HepG2 (cell line): ENCODE data around the gene NUDT3. TPM values are rescaled to one million over a fixed set of nuclear protein-coding genes. Genes with fewer than 3 reads are reported as not detected.

Source experiments
- ATAC-seq: fragments of 200-7000 bp; cut with Tn5 transposase; 3 replicates; pipeline ENCODE4 v1.9.1; 2020; ENCODE audit warnings: mild to moderate bottlenecking, moderate library complexity
- BruUV-seq: library from RNA; stranded (reverse); fragments of 400-500 nt; replicated peaks from 2 replicates; lab custom pipeline; 2021; lab: Mats Ljungman, UMichigan
- CTCF ChIA-PET: fragments of 300-600 bp; formaldehyde crosslinking; extraction: SDS; loops from one replicate; lab custom pipeline; 2021; ENCODE audit warnings: low total read pairs, inconsistent platforms, low intra/inter-chr PET ratio; lab: Yijun Ruan, JAX
- POLR2A ChIA-PET: fragments of 350-600 bp; sonication (Branson Sonifier 250); formaldehyde crosslinking; loops from one replicate; lab custom pipeline; 2020; ENCODE audit warnings: antibody characterized with exemption, inconsistent platforms; lab: Yijun Ruan, JAX
- DNase-seq: peaks from one replicate; pipeline ENCODE4 v3.0.0-alpha.2; 2015; ENCODE audit warnings: low spot score
- FAIRE-seq: peaks from 3 replicates; lab custom pipeline; 2011; peaks lifted over from hg19 to GRCh38; lab: Jason Lieb, UNC
- H2AFZ ChIP-seq: one replicate; pipeline ENCODE4 v1.6.1; 2011; ENCODE audit warnings: low read length, inconsistent platforms
- H3K27ac ChIP-seq: fragments of 300-600 bp; 3 replicates; pipeline ENCODE4 v1.8.0; 2011; ENCODE audit warnings: mixed run types, mild to moderate bottlenecking, mixed read lengths, low read length, inconsistent platforms; ENCODE audit not compliant: insufficient read depth; ENCODE audit errors: extremely low read length
- H3K27me3 ChIP-seq, 2 experiments: fragments of 200-600 bp in 1 of 2; 2 replicates in 1 of 2; 3 replicates in 1 of 2; pipeline versions ENCODE4 v1.6.0 to v1.8.0; 2011; ENCODE audit warnings: low read length in 2 of 2, mild to moderate bottlenecking in 2 of 2, moderate library complexity in 2 of 2, inconsistent platforms in 1 of 2; ENCODE audit not compliant: insufficient read depth in 2 of 2, control insufficient read depth in 1 of 2
- H3K36me3 ChIP-seq, 2 experiments: fragments of 200-600 bp in 1 of 2; replicated peaks in 1 of 2; 2 replicates in 1 of 2; 3 replicates in 1 of 2; pipeline versions ENCODE4 v1.5.1 to v1.8.0; 2011; ENCODE audit warnings: low read length in 2 of 2, inconsistent platforms in 1 of 2; ENCODE audit not compliant: insufficient read depth in 2 of 2, control insufficient read depth in 1 of 2
- H3K4me1 ChIP-seq: 2 replicates; pipeline ENCODE4 v1.5.1; 2012; ENCODE audit warnings: low read length, inconsistent platforms; ENCODE audit not compliant: insufficient read depth
- H3K4me2 ChIP-seq: 2 replicates; pipeline ENCODE4 v1.6.0; 2011; ENCODE audit warnings: low read depth, low read length, inconsistent platforms
- H3K4me3 ChIP-seq, 3 experiments: fragments of 200-600 bp in 1 of 3; sonication (generic), shearing (Covaris generic) in 1 of 3; replicated peaks in 1 of 3; 2 replicates each; pipeline ENCODE4 v1.5.1; 2011 to 2016; ENCODE audit warnings: low read length in 3 of 3, inconsistent platforms in 2 of 3, low read depth in 2 of 3, mild to moderate bottlenecking in 2 of 3, control low read depth in 1 of 3, mixed read lengths in 1 of 3; ENCODE audit not compliant: insufficient read depth in 1 of 3
- H3K79me2 ChIP-seq: one replicate; pipeline ENCODE4 v1.6.1; 2011; ENCODE audit warnings: low read length, inconsistent platforms; ENCODE audit not compliant: insufficient read depth
- H3K9ac ChIP-seq: 2 replicates; pipeline ENCODE4 v1.6.0; 2011; ENCODE audit warnings: mild to moderate bottlenecking, low read depth, low read length, inconsistent platforms; ENCODE audit not compliant: insufficient read depth
- H3K9me3 ChIP-seq: 2 replicates; pipeline ENCODE4 v1.5.1; 2012; ENCODE audit warnings: mild to moderate bottlenecking, low read length
- H4K20me1 ChIP-seq: 2 replicates; pipeline ENCODE4 v1.6.0; 2011; ENCODE audit warnings: inconsistent platforms, mild to moderate bottlenecking, low read length, moderate library complexity; ENCODE audit not compliant: insufficient read depth
- BRD4 ChIP-seq: sonication (generic); formaldehyde crosslinking; IDR thresholded peaks from 2 replicates; pipeline ENCODE4 v1.4.0; 2020; ENCODE audit warnings: missing genetic modification reagents
- RAD51 ChIP-seq: fragments of 450-650 bp; IDR thresholded peaks from 2 replicates; pipeline ENCODE4 v1.6.1; 2016; ENCODE audit warnings: borderline replicate concordance
- RNF2 ChIP-seq: fragments of 450-650 bp; conservative IDR thresholded peaks from 2 replicates; pipeline ENCODE4 v1.6.1; 2016; ENCODE audit warnings: low read depth
- SIX4 ChIP-seq: sonication (generic); formaldehyde crosslinking; IDR thresholded peaks from 2 replicates; pipeline ENCODE4 v1.4.0; 2020; ENCODE audit warnings: missing genetic modification reagents
- SOX13 ChIP-seq, 3 experiments: fragments of 450-650 bp in 1 of 3; sonication (generic) in 1 of 3; formaldehyde crosslinking in 1 of 3; IDR thresholded peaks in 2 of 3; conservative IDR thresholded peaks in 1 of 3; 2 replicates each; pipeline versions ENCODE4 v1.5.0 to v1.6.1; 2016 to 2020; ENCODE audit warnings: antibody characterized with exemption in 1 of 3, mild to moderate bottlenecking in 1 of 3, missing compliant biosample characterization in 1 of 3, missing genetic modification reagents in 1 of 3, moderate library complexity in 1 of 3
- TEAD2 ChIP-seq: sonication (generic); formaldehyde crosslinking; IDR thresholded peaks from 2 replicates; pipeline ENCODE4 v1.9.0; 2021; ENCODE audit warnings: missing genetic modification reagents
- ZNF24 ChIP-seq: fragments of 450-650 bp; IDR thresholded peaks from 2 replicates; pipeline ENCODE4 v1.6.1; 2017; ENCODE audit warnings: antibody characterized with exemption, mild to moderate bottlenecking
- ZNF280B ChIP-seq: sonication (generic); formaldehyde crosslinking; IDR thresholded peaks from 2 replicates; pipeline ENCODE4 v1.5.0; 2020; ENCODE audit warnings: missing genetic modification reagents, mild to moderate bottlenecking, borderline replicate concordance
- ZNF350 ChIP-seq: sonication (generic); formaldehyde crosslinking; IDR thresholded peaks from 2 replicates; pipeline ENCODE4 v1.4.0; 2020; ENCODE audit warnings: mild to moderate bottlenecking, low read depth, missing genetic modification reagents, borderline replicate concordance
- ZNF619 ChIP-seq: sonication (generic); formaldehyde crosslinking; IDR thresholded peaks from 2 replicates; pipeline ENCODE4 v1.4.0; 2020; ENCODE audit warnings: mild to moderate bottlenecking, missing genetic modification reagents
- ZNF720 ChIP-seq: sonication (generic); formaldehyde crosslinking; IDR thresholded peaks from 2 replicates; pipeline ENCODE4 v1.4.0; 2020; ENCODE audit warnings: missing genetic modification reagents
- ZNF792 ChIP-seq: IDR thresholded peaks from 2 replicates; pipeline ENCODE4 v1.6.1; 2016
- WGBS: methylation state at CpG from one replicate; pipeline ENCODE4 v1.1.6; 2017; ENCODE audit warnings: low lambda C conversion rate; 5-methylcytosine and 5-hydroxymethylcytosine counted together
- in situ Hi-C: cut with HindIII; loops from 2 replicates; pipeline ENCODE4 v1.10.0; 2017; ENCODE audit warnings: low pct_unique_long_range_greater_than_20kb; ENCODE audit not compliant: extremely low pct_ligation_motif_present
- intact Hi-C: fragments of 100-400 bp; cut with micrococcal nuclease; formaldehyde crosslinking; loops from one replicate; pipeline ENCODE4 v1.10.0; 2022; ENCODE audit not compliant: unreplicated experiment
- polyA plus RNA-seq, 8 experiments: library from polyadenylated mRNA; depleted of rRNA in 3 of 8; stranded (reverse) in 7 of 8; unstranded in 1 of 8; fragments of >200 nt; fragmentation: Illumina TruSeq in 4 of 8; extraction: Trizol in 4 of 8; gene quantifications; 2 replicates each; pipeline versions ENCODE4 v1.2.1 to v1.2.3, GENCODE V29; 2011 to 2016; ENCODE audit warnings: low read depth in 4 of 8, missing spikeins in 1 of 8, mixed read lengths in 1 of 8; ENCODE audit not compliant: insufficient read depth in 1 of 8
- total RNA-seq, 5 experiments: library from RNA; depleted of rRNA; stranded (reverse); fragments of >200 nt; fragmentation: Illumina TruSeq; extraction: Trizol; gene quantifications; 2 replicates each; pipeline ENCODE4 v1.2.3, GENCODE V29; 2016; ENCODE audit warnings: low read depth in 1 of 5

Gene NUDT3
- total and polyA plus RNA-seq, 2 of the 13 experiments (the other 11 are each of a cell fraction or from before 2014, with no cell fraction given), result 20.2 to 20.6 TPM

DNA sequence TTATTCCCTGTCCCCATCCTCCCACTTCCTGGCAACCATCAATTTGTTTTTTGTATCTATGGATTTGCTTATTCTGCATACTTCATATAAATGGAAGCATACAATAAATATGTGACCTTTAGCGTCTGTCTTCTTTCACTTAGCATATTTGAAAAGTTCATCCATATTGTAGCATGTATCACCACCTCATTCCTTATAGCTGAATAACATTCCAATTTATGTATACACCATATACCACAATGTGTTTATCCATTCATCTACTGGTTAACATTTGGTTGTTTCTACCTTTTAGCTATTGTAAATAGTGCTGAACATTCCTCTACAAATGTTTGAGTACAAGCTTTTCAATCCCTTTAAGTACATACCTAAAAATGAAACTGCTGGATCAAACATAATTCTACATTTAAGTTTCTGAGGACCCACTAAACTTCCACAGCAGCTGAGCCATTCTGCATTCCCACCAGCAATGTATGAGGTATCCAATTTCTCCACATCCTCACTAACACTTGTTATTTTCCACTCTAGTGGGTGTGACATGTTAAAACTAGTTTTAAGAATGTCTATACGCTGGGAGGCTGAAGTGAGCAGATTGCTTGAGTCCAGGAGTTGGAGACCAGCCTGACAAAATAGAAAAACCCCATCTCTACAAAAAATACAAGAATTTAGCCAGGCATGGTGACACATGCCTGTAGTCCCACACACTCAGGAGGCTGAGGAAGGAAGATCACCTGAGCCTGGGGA, 32.9 kb downstream of the NUDT3 start (continued):
- no peak for TF ChIP-seq ZNF280B (CRISPR knock-in tag)
- TF ChIP-seq SOX13 (IDR thresholded peaks at IDR 0.05), result no peak
- TF ChIP-seq SOX13 (CRISPR knock-in tag; conservative IDR thresholded peaks at IDR 0.05 in 1 of 2, IDR thresholded peaks at IDR 0.05 in 1 of 2), result no peak
- TF ChIP-seq ZNF792 (CRISPR knock-in tag), result no peak
- no peak for TF ChIP-seq RAD51
- no peak for TF ChIP-seq ZNF720 (CRISPR knock-in tag)
- no peak for TF ChIP-seq ZNF619 (CRISPR knock-in tag)
- TF ChIP-seq ZNF24, result no peak
- no peak for TF ChIP-seq RNF2
- no peak for TF ChIP-seq TEAD2

DNA sequence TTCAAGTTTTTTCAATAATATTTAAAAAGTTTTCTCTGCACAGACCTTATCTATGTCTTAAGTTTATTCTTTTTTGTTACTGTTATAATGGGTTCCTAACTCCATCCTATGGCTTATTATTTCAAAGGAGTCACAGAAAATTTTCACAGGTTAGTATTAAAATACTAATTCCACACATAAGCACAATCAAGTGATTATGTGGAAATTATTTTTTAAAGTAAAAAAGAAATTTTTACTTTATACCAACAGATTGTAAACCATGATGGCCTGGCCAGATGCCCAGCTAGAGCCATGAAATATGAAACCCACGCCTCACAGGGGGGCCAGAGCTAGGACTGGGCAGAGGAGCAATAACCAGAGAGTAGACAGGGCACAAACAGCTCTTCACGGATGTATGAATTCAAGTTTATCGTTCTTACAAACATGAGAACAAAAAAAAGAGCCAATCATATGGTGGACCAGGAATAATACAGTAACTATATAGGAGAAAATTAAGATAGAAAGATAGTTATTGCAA, 34.0 kb downstream of the NUDT3 start:
- no peaks in the 10 kb centered on the region for H3K9me3 ChIP-seq
- H3K4me1 ChIP-seq, result peaks cover 24% of the 10 kb centered on the region
- intact Hi-C loops, result no loop called here
- DNase-seq (no peak), ATAC-seq (no peak), FAIRE-seq (no peak)
- peaks cover 77% of the 10 kb centered on the region for H3K79me2 ChIP-seq
- in situ Hi-C loops, result no loop called here
- H3K36me3 ChIP-seq, result 0 out of 5 replicates have a peak, but pooled peaks cover 0 to 3% of the 10 kb centered on the region in 2 experiments
- H4K20me1 ChIP-seq, result 0 out of 2 replicates have a peak, but pooled peaks cover 8% of the 10 kb centered on the region
- BruUV-seq, result no TSS peak
- 94% methylated on average over 3 of the region's 3 CpGs for WGBS
- ChIA-PET CTCF (no interaction called here), POLR2A (no interaction called here)
- no peak overlapping the region for H2AFZ ChIP-seq
- H3K27ac ChIP-seq, result no peak overlapping the region
- H3K4me2 ChIP-seq, result no peak overlapping the region
- no peak overlapping the region for H3K9ac ChIP-seq
- H3K4me3 ChIP-seq, result no peak overlapping the region
- TF ChIP-seq BRD4, result no peak
- peak; percentile 61; the same call in 1 of the 2 replicates for TF ChIP-seq SIX4 (CRISPR knock-in tag)
- TF ChIP-seq ZNF350 (CRISPR knock-in tag), result no peak
- H3K27me3 ChIP-seq, result no peaks in the 10 kb centered on the region
